HPDE6-E6E7 (cell line): ENCODE measurements around the gene PCDHA12.
"Not testable (repeated sequence)": the region's sequence is repeated elsewhere in the genome, so short reads cannot be mapped to it uniquely, and the experiment has no call there.

Experiments used
- DNase-seq: peaks from one replicate; pipeline ENCODE4 v3.0.0; 2011; ENCODE audit warnings: missing footprints; ENCODE audit errors: extremely low spot score

Gene PCDHA12

DNA sequence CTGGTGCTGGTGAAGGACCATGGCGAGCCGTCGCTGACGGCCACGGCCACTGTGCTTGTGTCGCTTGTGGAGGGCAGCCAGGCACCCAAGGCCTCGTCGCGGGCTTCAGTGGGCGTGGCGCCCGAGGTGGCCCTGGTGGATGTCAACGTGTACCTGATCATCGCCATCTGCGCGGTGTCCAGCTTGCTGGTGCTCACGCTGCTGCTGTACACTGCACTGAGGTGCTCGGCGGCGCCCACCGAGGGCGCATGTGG, 17.2 kb upstream of the PCDHA12 start:
- DNase-seq = no peak

DNA sequence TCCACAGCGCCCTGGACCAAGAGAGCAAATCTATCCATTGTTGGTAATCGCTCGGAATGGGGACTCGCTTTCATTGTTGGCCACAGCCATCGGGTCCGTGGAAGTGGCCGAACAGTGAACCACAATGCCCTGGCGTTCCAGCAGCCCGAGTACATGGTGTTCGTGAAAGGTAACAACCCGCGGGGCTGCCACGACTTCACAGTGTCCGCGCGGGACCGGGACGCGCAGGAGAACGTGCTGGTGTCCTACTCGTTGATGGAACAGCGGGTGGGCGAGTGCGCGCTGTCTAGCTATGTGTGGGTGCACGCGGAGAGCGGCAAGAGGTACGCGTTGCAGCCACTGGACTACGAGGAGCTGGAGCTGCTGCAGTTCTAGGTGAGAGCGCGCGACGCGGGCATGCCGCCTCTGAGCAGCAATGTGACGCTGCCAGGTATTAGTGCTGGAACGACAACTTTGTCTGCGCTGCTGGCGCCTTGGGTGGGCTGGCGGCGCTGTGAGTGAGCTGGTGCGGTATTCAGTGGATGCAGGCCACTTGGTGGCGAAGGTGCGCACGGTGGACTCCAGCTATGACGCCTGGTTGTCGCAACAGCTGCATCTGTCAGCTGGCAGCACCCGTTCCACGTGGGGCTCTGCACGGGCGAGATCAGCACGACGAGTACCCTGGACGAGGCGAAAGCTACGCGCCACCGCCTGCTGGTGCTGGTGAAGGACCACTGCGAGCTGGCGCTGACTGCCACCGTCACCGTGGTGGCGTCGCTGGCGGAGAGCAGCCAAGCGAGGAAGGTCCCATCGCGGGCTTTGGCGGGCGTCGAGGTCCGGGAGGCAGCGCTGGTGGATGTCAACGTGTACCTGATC, 12.4 kb upstream of the PCDHA12 start:
- DNase-seq = no peak

DNA sequence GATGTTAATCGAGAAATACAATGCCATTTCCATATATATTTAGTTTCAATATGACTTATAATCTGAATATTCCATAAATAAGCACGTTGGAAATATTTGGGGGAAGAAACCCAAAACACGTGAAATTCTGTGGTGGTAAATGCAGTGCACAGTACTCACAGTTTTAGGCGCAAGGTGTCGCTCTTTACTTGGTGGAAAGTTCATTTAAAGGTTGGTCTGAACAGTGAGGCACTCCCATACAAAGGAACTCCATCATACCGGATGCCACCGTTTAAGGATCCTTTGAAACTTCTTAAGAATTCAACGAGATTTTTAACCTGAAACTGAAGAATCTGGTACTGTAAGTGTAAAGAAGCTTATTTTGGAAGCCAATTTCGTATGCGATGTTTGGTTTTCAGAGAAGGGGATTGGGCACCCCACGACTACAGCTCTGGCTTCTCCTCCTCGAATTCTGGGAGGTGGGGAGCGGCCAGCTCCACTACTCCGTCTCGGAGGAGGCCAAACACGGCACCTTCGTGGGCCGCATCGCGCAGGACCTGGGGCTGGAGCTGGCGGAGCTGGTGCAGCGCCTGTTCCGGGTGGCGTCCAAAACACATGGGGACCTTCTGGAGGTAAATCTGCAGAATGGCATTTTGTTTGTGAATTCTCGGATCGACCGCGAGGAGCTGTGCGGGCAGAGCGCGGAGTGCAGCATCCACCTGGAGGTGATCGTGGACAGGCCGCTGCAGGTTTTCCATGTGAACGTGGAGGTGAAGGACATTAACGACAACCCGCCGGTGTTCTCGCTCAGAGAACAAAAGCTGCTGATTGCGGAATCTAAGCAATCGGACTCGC, 6.2 kb upstream of the PCDHA12 start, which contains the start of gene PCDHA11:
Gene PCDHA11 (plus strand): TSS at position 237 of the 834 bp plus-strand sequence. CDS start 147 bp downstream, at position 384.
- peak; percentile 10 for DNase-seq

DNA sequence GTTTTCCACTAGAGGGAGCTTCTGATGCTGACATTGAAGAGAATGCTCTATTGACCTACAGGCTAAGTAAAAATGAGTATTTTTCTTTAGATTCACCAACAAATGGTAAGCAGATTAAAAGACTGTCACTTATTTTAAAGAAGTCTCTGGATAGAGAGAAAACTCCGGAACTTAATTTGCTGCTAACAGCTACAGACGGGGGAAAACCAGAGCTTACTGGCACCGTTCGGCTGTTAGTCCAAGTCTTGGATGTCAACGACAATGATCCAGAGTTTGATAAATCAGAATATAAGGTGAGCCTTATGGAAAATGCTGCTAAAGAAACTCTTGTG, 5.6 kb upstream of the PCDHA12 start:
- DNase-seq = peak; percentile 11

DNA sequence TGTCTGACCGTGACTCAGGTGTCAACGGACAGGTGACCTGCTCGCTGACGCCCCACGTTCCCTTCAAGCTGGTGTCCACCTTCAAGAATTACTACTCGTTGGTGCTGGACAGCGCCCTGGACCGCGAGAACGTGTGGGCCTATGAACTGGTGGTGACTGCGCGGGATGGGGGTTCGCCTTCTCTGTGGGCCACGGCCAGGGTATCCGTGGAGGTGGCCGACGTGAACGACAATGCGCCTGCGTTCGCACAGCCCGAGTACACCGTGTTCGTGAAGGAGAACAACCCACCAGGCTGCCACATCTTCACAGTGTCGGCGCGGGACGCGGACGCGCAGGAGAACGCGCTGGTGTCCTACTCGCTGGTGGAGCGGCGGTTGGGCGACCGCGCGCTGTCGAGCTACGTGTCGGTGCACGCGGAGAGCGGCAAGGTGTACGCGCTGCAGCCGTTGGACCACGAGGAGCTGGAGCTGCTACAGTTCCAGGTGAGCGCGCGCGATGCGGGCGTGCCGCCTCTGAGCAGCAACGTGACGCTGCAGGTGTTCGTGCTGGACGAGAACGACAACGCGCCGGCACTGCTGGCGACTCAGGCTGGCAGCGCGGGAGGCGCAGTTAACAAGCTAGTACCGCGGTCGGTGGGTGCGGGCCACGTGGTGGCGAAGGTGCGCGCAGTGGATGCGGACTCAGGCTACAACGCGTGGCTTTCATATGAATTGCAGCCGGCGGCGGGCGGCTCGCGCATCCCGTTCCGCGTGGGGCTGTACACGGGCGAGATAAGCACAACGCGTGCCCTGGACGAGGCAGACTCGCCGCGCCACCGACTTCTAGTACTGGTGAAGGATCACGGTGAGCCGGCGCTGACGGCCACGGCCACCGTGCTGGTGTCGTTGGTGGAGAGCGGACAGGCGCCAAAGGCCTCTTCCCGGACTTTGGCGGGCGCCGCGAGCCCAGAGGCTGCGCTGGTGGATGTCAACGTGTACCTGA, 4.6 kb upstream of the PCDHA12 start:
- no peak for DNase-seq

DNA sequence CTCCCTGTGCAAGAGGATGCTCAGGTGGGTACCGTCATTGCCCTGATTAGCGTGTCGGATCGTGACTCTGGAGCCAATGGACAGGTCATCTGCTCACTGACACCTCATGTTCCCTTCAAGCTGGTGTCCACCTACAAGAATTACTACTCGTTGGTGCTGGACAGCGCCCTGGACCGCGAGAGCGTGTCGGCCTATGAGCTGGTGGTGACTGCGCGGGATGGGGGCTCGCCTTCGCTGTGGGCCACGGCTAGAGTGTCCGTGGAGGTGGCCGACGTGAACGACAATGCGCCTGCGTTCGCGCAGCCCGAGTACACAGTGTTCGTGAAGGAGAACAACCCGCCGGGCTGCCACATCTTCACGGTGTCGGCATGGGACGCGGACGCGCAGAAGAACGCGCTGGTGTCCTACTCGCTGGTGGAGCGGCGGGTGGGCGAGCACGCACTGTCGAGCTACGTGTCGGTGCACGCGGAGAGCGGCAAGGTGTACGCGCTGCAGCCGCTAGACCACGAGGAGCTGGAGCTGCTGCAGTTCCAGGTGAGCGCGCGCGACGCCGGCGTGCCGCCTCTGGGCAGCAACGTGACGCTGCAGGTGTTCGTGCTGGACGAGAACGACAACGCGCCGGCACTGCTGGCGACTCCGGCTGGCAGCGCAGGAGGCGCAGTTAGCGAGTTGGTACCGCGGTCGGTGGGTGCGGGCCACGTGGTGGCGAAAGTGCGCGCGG, 1.6 kb downstream of the PCDHA12 start:
- not testable (repeated sequence) for DNase-seq

DNA sequence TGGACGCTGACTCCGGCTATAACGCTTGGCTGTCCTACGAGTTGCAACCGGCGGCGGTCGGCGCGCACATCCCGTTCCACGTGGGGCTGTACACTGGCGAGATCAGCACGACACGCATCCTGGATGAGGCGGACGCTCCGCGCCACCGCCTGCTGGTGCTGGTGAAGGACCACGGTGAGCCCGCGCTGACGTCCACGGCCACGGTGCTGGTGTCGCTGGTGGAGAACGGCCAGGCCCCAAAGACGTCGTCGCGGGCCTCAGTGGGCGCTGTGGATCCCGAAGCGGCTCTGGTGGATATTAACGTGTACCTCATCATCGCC, 2.1 kb downstream of the PCDHA12 start:
- DNase-seq = no peak

DNA sequence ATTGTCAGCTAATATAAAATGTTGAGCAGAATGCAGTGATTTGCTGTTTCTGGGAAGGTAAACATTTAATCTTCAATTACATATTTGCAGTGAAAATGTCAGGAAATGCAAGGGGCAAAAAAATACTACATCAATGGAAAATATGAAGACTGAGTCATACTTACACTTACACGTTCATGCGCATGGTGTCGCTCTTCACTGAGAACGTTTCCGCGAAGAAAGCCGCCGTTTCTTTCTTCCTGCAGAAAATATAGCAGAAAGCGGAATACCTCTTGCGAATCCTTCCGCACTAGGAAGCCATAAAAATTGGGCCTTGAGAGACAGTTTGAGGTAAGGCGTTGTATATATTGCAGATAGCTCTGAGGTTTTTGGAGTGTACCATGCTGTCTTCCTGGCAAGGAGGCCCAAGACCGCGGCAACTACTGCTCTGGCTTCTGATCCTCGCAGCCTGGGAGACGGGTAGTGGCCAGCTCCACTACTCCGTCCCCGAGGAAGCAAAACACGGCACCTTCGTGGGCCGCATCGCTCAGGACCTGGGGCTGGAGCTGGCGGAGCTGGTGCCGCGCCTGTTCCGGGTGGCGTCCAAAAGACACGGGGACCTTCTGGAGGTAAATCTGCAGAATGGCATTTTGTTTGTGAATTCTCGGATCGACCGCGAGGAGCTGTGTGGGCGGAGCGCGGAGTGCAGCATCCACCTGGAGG, 6.9 kb downstream of the PCDHA12 start, which contains the start of gene PCDHA13:
Gene PCDHA13 (plus strand): TSS at position 236 of the 702 bp plus-strand sequence. CDS start 145 bp downstream, at position 381.
- DNase-seq = peak; percentile 12

DNA sequence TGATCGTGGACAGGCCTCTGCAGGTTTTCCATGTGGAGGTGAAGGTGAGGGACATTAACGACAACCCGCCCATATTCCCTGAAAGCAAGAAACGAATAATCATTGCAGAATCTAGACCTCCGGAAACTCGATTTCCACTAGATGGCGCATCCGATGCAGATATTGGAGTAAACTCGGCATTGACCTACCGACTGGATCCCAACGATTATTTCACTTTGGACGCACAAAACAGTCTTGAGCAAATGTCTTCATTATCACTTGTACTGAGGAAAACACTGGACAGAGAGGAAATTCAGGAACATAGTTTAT, 7.4 kb downstream of the PCDHA12 start:
- DNase-seq = no peak

DNA sequence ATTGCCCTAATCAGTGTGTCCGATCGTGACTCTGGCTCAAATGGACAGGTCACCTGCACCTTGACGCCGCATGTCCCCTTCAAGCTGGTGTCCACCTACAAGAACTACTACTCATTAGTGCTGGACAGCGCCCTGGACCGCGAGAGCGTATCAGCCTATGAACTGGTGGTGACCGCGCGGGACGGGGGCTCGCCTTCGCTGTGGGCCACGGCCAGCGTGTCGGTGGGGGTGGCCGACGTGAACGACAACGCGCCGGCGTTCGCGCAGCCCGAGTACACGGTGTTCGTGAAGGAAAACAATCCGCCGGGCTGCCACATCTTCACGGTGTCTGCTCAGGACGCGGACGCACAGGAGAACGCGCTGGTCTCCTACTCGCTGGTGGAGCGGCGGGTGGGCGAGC, 8.3 kb downstream of the PCDHA12 start:
- no peak for DNase-seq

DNA sequence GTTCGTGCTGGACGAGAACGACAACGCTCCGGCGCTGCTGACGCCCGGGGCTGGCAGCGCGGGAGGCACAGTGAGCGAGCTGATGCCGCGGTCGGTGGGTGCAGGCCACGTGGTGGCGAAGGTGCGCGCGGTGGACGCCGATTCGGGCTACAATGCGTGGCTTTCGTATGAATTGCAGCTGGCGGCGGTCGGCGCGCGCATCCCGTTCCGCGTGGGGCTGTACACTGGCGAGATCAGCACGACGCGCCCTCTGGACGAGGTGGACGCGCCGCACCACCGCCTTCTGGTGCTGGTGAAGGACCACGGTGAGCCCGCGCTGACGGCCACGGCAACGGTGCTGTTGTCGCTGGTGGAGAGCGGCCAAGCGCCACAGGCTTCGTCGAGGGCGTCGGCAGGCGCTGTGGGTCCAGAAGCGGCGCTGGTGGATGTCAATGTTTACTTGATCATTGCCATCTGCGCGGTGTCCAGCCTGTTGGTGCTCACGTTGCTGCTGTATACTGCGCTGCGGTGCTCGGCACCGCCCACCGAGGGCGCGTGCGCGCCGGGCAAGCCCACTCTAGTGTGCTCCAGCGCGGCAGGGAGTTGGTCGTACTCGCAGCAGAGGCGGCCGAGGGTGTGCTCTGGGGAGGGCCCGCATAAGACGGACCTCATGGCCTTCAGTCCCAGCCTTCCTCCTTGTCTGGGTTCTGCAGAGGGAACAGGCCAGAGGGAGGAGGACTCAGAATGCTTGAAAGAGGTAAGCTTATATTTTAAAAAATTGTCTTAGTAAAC, 9.0 kb downstream of the PCDHA12 start:
- no peak for DNase-seq

DNA sequence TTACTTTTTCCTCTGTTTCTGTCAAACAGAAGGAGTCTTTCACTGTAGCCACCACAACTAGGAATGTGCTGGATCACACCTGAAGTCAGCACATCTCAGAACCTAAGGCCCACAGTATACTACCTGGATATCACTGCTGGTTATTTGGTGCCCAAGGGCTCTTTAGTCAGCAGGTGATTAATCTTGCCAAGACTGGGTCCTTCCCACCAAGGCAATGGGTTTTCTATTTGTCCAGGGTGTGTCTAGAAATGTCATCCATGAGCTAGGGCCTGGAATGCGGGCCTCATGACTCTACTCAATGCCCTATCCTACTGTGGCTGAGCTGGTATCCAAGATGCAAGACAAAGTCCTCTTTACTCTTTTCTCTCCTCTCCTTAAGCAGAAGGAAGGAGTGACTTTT, 41.2 kb downstream of the PCDHA12 start:
- DNase-seq = no peak

DNA sequence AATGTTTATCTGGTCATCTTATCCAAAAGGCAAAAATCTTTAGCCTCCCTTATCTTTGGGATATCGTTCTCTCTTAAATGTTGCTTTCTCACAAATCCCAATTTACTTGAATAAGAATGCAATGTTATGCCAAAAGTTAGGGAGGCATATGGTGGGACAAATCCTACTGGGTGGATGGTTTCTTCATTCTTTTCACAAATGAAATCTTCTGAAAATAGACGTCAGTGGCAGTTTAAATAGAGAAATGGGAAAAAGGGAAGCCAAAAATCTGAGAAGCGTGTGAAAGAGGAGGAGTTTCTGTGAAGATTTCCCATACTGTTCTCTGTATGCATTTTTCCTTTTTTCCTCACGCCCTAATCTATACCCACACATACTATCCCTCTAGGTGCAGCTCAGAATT, 48.5 kb downstream of the PCDHA12 start:
- no peak for DNase-seq

DNA sequence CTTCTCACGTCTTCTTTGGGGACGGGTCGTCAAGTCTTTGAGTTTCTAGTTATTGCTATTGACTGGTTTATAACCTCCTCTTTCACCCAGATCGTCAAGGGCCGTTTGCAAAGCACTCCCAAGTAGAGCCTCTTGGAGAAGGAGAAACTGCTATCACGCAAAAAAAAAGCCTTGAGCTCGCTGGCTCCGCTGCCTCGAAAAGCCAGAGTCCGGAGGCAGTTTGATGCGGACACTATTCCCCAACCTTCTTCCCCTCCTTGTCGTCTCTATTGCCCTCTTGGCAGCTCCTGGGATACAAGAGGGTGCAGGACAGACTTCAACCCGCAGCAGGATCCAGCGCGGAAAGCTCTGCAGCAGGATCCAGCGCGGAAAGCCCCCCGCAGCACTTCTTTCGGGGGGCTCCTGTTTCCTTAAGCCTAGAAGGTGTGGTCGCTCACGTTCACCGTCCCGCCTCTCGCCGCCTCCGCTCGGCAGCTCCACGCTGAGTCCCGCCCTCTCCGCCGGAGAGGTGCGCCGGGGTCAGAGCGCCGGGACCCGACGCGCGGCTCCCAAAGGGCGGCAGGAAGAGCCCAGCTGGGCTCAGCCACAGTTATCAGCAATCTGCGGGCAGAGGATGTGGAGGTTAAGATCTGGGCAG, 50.8 kb downstream of the PCDHA12 start, which contains the start of gene PCDHAC1:
Gene PCDHAC1 (plus strand): TSS at position 494 of the 637 bp plus-strand sequence. CDS start 594 bp downstream, outside the sequence.
- peak; percentile 40 for DNase-seq

DNA sequence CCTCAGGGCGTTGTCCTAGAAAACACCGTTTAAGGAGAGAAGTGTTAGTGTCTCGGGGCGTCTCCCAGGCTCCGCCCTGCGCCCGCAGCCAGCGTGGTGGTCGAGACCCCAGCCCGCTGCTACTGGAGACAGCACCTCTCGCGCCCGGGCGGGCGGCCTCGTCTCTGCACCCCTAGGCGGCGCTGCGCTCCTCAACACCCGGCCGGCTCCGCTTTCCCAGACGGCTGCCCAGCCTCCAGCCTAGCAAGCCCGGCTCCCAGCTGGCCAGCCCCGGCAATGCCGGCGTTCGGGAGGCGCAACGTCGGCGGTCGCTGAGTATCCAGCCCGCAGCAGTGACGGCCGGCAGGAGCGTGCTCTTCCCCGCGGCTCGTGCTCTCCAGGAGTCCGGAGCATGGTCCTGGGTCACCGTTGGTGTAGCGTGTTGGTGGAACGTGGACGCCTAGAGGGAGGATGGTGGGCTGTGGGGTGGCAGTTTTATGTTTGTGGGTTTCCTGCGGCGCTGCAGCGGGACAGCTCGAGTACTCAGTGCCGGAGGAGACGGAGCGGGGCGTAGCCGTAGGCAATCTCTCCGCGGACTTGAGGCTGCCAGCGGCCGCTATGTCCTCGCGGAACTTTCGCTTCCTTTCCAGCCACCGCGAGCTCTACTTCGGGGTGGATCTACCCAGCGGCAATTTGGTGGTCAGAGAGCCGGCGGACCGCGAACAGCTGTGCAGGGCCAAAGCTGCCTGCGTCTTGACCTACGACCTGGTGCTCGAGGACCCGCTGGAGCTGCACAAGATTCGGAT, 51.5 kb downstream of the PCDHA12 start:
- peak; percentile 79 for DNase-seq

DNA sequence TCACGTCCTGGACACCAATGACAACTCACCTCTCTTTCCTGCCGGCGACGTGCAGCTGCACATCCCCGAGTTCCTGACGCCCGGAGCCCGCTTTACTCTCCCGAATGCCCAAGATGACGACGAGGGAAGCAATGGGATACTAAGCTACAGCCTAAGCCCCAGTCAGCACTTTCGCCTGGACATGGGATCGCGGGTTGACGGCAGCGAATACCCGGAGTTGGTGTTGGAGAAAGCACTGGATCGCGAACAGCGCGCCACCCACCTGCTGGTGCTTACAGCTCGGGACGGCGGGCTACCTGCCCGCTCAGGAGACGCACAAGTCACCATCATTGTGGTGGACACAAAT, 52.1 kb downstream of the PCDHA12 start:
- peak; percentile 20 for DNase-seq
